Body of pancreas (tissue), 4 donors: Measurements from ENCODE around the gene FARS2. TPM values are rescaled to one million over a fixed set of nuclear protein-coding genes. Genes with fewer than 3 reads are reported as not detected.
A peak's percentile ranks its signal among the peaks of the same experiment; 100 is the strongest.

Experiments
- ATAC-seq: fragments of 150-250 bp; one replicate; pipeline ENCODE4 v1.9.1; 2016
- DNase-seq, 4 donors: peaks; one replicate each; pipeline ENCODE4 v3.0.0-alpha.2; 2019
- H3K27ac ChIP-seq, 4 donors: fragments of 200-600 bp; sonication (generic); 1 replicate in 3 of 4; 2 replicates in 1 of 4; pipeline versions ENCODE4 v1.5.1 to v1.6.1; 2016 to 2019; ENCODE audit warnings: mild to moderate bottlenecking in 1 of 4, mixed read lengths in 1 of 4, moderate library complexity in 1 of 4
- H3K27me3 ChIP-seq, 2 donors: fragments of 200-600 bp; sonication (generic); one replicate each; pipeline ENCODE4 v1.6.0; 2016; ENCODE audit warnings: mild to moderate bottlenecking in 1 of 2
- H3K36me3 ChIP-seq, 2 donors: fragments of 200-600 bp; sonication (generic); replicated peaks in 1 of 2; 2 replicates each; pipeline ENCODE4 v1.5.1; 2016; ENCODE audit warnings: low read depth in 2 of 2; ENCODE audit not compliant: insufficient read depth in 1 of 2
- H3K4me1 ChIP-seq: fragments of 200-600 bp; sonication (generic); one replicate; pipeline ENCODE4 v1.6.0; 2016
- H3K4me3 ChIP-seq, 2 donors: fragments of 200-600 bp; sonication (generic); 1 replicate in 1 of 2; 2 replicates in 1 of 2; pipeline ENCODE4 v1.5.1; 2016 to 2019
- H3K9me3 ChIP-seq, 3 donors: fragments of 200-600 bp; sonication (generic); 1 replicate in 2 of 3; 2 replicates in 1 of 3; pipeline ENCODE4 v1.5.1; 2016
- CTCF ChIP-seq, 7 experiments: fragments of 450-650 bp in 4 of 7; fragments of 200-600 bp in 3 of 7; sonication (generic) in 3 of 7; IDR thresholded peaks; one replicate each; pipeline ENCODE4 v1.5.1; 2016 to 2019; ENCODE audit warnings: antibody characterized with exemption in 7 of 7
- POLR2A ChIP-seq, 3 donors: fragments of 450-650 bp; IDR thresholded peaks; one replicate each; pipeline ENCODE4 v1.6.1; 2016; ENCODE audit warnings: antibody characterized with exemption in 3 of 3, mild to moderate bottlenecking in 2 of 3
- WGBS, 2 donors: methylation state at CpG; one replicate each; pipeline ENCODE4 v1.1.5; 2017; 5-methylcytosine and 5-hydroxymethylcytosine counted together
- intact Hi-C: fragments of 100-400 bp; cut with DNase I; formaldehyde crosslinking; loops from one replicate; pipeline ENCODE4 v1.15.1; 2023
- total RNA-seq, 2 donors: library from RNA; depleted of rRNA; stranded (reverse); fragments of >200 nt; gene quantifications; one replicate each; pipeline ENCODE4 v1.1.0, GENCODE V29; 2016

Gene FARS2
- total RNA-seq, 2 donors from 2014 or later: 6.5 to 9.6 TPM

- TF ChIP-seq POLR2A (IDR thresholded peaks at IDR 0.05) (no peak), CTCF (IDR thresholded peaks at IDR 0.05) (peak in 1 of 7 experiments; percentile 5)
- WGBS, 2 donors: 66 to 74% methylated on average over 3 of the region's 3 CpGs
- Histone ChIP-seq H3K9me3 (no peaks in the 10 kb centered on the region), H3K27ac (no peak overlapping the region), H3K36me3 (no peaks in the 10 kb centered on the region), H3K27me3 (no peaks in the 10 kb centered on the region), H3K4me1 (no peaks in the 10 kb centered on the region), H3K4me3 (no peak overlapping the region)
- DNase-seq (no peak), ATAC-seq (no peak)
- intact Hi-C loops: no loop called here
These were observed 118.4 kb downstream of the FARS2 start for GRCh38 chr6:5379647-5380242.

- H3K27ac ChIP-seq: no peak overlapping the region
- no peak for ATAC-seq
- H3K9me3 ChIP-seq: no peaks in the 10 kb centered on the region
- no peak for TF ChIP-seq CTCF (IDR thresholded peaks at IDR 0.05)
- TF ChIP-seq POLR2A (IDR thresholded peaks at IDR 0.05): no peak
- WGBS, 2 donors: 75 to 95% methylated on average over 1 of the region's 1 CpG
- intact Hi-C loops: no loop called here
- DNase-seq: no peak
- no peaks in the 10 kb centered on the region for H3K4me1 ChIP-seq
- H3K36me3 ChIP-seq: no peaks in the 10 kb centered on the region
- no peak overlapping the region for H3K4me3 ChIP-seq
- H3K27me3 ChIP-seq: no peaks in the 10 kb centered on the region
These were observed 122.5 kb downstream of the FARS2 start for GRCh38 chr6:5383856-5384255.

- DNase-seq (no peak), ATAC-seq (no peak)
- 86 to 97% methylated on average over 7 of the region's 7 CpGs for WGBS, 2 donors
- H3K27ac ChIP-seq: no peak overlapping the region
- H3K27me3 ChIP-seq: no peaks in the 10 kb centered on the region
- no peaks in the 10 kb centered on the region for H3K9me3 ChIP-seq
- TF ChIP-seq POLR2A (IDR thresholded peaks at IDR 0.05): no peak
- no peak for TF ChIP-seq CTCF (IDR thresholded peaks at IDR 0.05)
- no peaks in the 10 kb centered on the region for H3K36me3 ChIP-seq
- H3K4me3 ChIP-seq: no peak overlapping the region
- no peaks in the 10 kb centered on the region for H3K4me1 ChIP-seq
- intact Hi-C loops: no loop called here
These were observed 123.0 kb downstream of the FARS2 start for GRCh38 chr6:5384276-5384675.

GRCh38 chr6:5388326-5388725 is 127.0 kb downstream of the FARS2 start:
- no peaks in the 10 kb centered on the region for H3K36me3 ChIP-seq

More at GRCh38 chr6:5388326-5388725, 127.0 kb downstream of the FARS2 start:
- no peaks in the 10 kb centered on the region for H3K9me3 ChIP-seq
- ATAC-seq: no peak
- no peak overlapping the region for H3K27ac ChIP-seq
- H3K27me3 ChIP-seq: no peaks in the 10 kb centered on the region
- no peaks in the 10 kb centered on the region for H3K4me1 ChIP-seq
- intact Hi-C loops: no loop called here
- 94% methylated on average over 3 of the region's 3 CpGs for WGBS, 2 donors
- no peak for TF ChIP-seq CTCF (IDR thresholded peaks at IDR 0.05)
- no peak for TF ChIP-seq POLR2A (IDR thresholded peaks at IDR 0.05)
- no peak for DNase-seq
- H3K4me3 ChIP-seq: no peak overlapping the region
